SK-N-MC (cell line): ENCODE data around the gene BTLA.

Experiments used
- DNase-seq: peaks from one replicate; pipeline ENCODE4 v3.0.0-alpha.2; 2011; ENCODE audit warnings: low read depth, low spot score
- H3K27ac ChIP-seq: fragments of 200-600 bp; sonication (generic); 2 replicates; pipeline ENCODE4 v1.5.1; 2016; ENCODE audit warnings: mixed run types
- H3K36me3 ChIP-seq: fragments of 200-600 bp; sonication (generic); 2 replicates; pipeline ENCODE4 v1.6.1; 2017; ENCODE audit warnings: antibody characterized with exemption, low read length, mixed read lengths; ENCODE audit not compliant: insufficient read depth
- H3K4me3 ChIP-seq: fragments of 200-600 bp; sonication (generic); 2 replicates; pipeline ENCODE4 v1.5.1; 2016
- H3K9ac ChIP-seq: fragments of 200-600 bp; sonication (generic); 2 replicates; pipeline ENCODE4 v1.8.0; 2017; ENCODE audit warnings: mixed run types, mixed read lengths; ENCODE audit not compliant: insufficient read length
- H3K9me3 ChIP-seq: fragments of 200-600 bp; sonication (generic); 2 replicates; pipeline ENCODE4 v1.6.1; 2017; ENCODE audit warnings: low read depth, mild to moderate bottlenecking, antibody characterized with exemption, low read length, moderate library complexity, mixed read lengths
- EZH2 ChIP-seq: fragments of 200-600 bp; sonication (generic); IDR thresholded peaks from one replicate; pipeline ENCODE4 v1.6.1; 2017; ENCODE audit warnings: antibody characterized with exemption
- FOXP2 ChIP-seq: optimal IDR thresholded peaks from 2 replicates; pipeline ENCODE3; 2011; ENCODE audit warnings: mild to moderate bottlenecking, moderate library complexity; ENCODE audit not compliant: insufficient read depth; ENCODE audit errors: extremely low read length, control extremely low read depth
- POLR2AphosphoS5 ChIP-seq: IDR thresholded peaks from 2 replicates; pipeline ENCODE4 v1.6.1; 2012; ENCODE audit warnings: mild to moderate bottlenecking, low read depth, low read length, borderline replicate concordance

The BTLA gene

GRCh38 chr3:112514527-112515128 is 15.4 kb upstream of the BTLA start:
- Histone ChIP-seq H3K27ac (no peak overlapping the region), H3K4me3 (no peak overlapping the region), H3K9ac (no peak overlapping the region), H3K36me3 (no peaks in the 10 kb centered on the region), H3K9me3 (no peaks in the 10 kb centered on the region)
- TF ChIP-seq FOXP2 (no peak), POLR2AphosphoS5 (no peak), EZH2 (no peak)
- no peak for DNase-seq

GRCh38 chr3:112512320-112512719 is 13.0 kb upstream of the BTLA start:
- Histone ChIP-seq H3K4me3 (no peak overlapping the region), H3K36me3 (no peaks in the 10 kb centered on the region), H3K9me3 (no peaks in the 10 kb centered on the region), H3K27ac (no peak overlapping the region), H3K9ac (no peak overlapping the region)
- DNase-seq: no peak
- TF ChIP-seq EZH2 (no peak), POLR2AphosphoS5 (no peak), FOXP2 (no peak)

GRCh38 chr3:112508860-112509259 is 9.6 kb upstream of the BTLA start:
- Histone ChIP-seq H3K36me3 (no peaks in the 10 kb centered on the region), H3K27ac (no peak overlapping the region), H3K4me3 (no peak overlapping the region), H3K9me3 (no peaks in the 10 kb centered on the region), H3K9ac (no peak overlapping the region)
- DNase-seq: no peak
- TF ChIP-seq EZH2 (no peak), FOXP2 (no peak), POLR2AphosphoS5 (no peak)

GRCh38 chr3:112508261-112508660 is 9.0 kb upstream of the BTLA start:
- no peak for TF ChIP-seq EZH2
- no peak for TF ChIP-seq FOXP2
- TF ChIP-seq POLR2AphosphoS5: no peak
- Histone ChIP-seq H3K36me3 (no peaks in the 10 kb centered on the region), H3K27ac (no peak overlapping the region), H3K4me3 (no peak overlapping the region), H3K9me3 (no peaks in the 10 kb centered on the region), H3K9ac (no peak overlapping the region)
- no peak for DNase-seq

- Histone ChIP-seq H3K27ac (no peak overlapping the region), H3K9me3 (no peaks in the 10 kb centered on the region)
- no peak for DNase-seq
Observed at GRCh38 chr3:112505907-112506306, 6.6 kb upstream of the BTLA start.

GRCh38 chr3:112504123-112504522 is 4.9 kb upstream of the BTLA start:
- TF ChIP-seq FOXP2 (no peak), EZH2 (no peak), POLR2AphosphoS5 (no peak)
- DNase-seq: no peak
- H3K27ac ChIP-seq: no peak overlapping the region
- no peaks in the 10 kb centered on the region for H3K36me3 ChIP-seq
- no peak overlapping the region for H3K9ac ChIP-seq
- H3K4me3 ChIP-seq: no peak overlapping the region
- H3K9me3 ChIP-seq: no peaks in the 10 kb centered on the region

More at GRCh38 chr3:112505907-112506306, 6.6 kb upstream of the BTLA start:
- H3K4me3 ChIP-seq: no peak overlapping the region
- H3K36me3 ChIP-seq: no peaks in the 10 kb centered on the region
- H3K9ac ChIP-seq: no peak overlapping the region
- TF ChIP-seq EZH2 (no peak), POLR2AphosphoS5 (no peak), FOXP2 (no peak)

GRCh38 chr3:112503304-112503972 is 4.2 kb upstream of the BTLA start:
- H3K36me3 ChIP-seq: no peaks in the 10 kb centered on the region
- H3K4me3 ChIP-seq: no peak overlapping the region
- H3K27ac ChIP-seq: no peak overlapping the region
- H3K9me3 ChIP-seq: no peaks in the 10 kb centered on the region
- TF ChIP-seq POLR2AphosphoS5 (no peak), EZH2 (no peak), FOXP2 (no peak)
- no peak overlapping the region for H3K9ac ChIP-seq
- DNase-seq: no peak

GRCh38 chr3:112500621-112501020 is 1.3 kb upstream of the BTLA start:
- H3K4me3 ChIP-seq: no peak overlapping the region
- no peaks in the 10 kb centered on the region for H3K36me3 ChIP-seq
- no peak overlapping the region for H3K9ac ChIP-seq
- no peak for TF ChIP-seq EZH2
- no peak for TF ChIP-seq POLR2AphosphoS5
- no peak for TF ChIP-seq FOXP2
- no peak for DNase-seq
- no peak overlapping the region for H3K27ac ChIP-seq
- no peaks in the 10 kb centered on the region for H3K9me3 ChIP-seq
